ENCODE results near the gene UBE2N. TPM values are rescaled to one million over a fixed set of nuclear protein-coding genes. Genes with fewer than 3 reads are reported as not detected.

UBE2N gene
- total RNA-seq, 1 donor from 2014 or later = 129 TPM

DNA sequence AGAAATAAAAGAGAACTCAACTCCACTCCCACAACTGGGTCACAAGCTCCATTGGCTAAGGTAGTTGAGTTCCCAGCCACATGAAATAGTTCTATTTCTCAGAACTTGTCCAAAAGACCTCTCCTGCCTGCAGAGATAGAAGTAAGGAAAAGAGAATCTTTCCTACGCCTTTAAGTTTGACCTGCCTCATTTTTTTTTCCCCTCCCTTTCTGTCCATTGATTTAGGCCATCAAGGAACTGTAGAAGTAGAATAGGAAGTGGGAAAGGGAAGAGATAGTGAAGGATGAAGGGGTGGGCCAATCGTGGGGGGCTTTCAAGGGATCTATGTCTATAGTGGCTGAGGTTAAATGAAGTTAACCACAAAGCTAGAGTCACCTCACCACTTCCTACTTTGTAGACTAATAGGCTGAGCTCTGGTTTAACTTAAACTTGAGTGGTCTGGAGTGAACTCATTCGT, 77.9 kb downstream of the UBE2N start:
- DNase-seq (ENCODE audit: low spot score, unreplicated experiment) = no peak
- Mint-ChIP-seq H3K27ac (no peak overlapping the region), H3K9me3 (ENCODE audit: low read depth) (no peaks in the 10 kb centered on the region), H3K4me1 (ENCODE audit: low read depth) (no peaks in the 10 kb centered on the region), H3K27me3 (no peaks in the 10 kb centered on the region), H3K4me3 (ENCODE audit: low read depth) (no peak overlapping the region), H3K36me3 (ENCODE audit: insufficient read depth) (no peaks in the 10 kb centered on the region)
- TF ChIP-seq, protein P1, sequence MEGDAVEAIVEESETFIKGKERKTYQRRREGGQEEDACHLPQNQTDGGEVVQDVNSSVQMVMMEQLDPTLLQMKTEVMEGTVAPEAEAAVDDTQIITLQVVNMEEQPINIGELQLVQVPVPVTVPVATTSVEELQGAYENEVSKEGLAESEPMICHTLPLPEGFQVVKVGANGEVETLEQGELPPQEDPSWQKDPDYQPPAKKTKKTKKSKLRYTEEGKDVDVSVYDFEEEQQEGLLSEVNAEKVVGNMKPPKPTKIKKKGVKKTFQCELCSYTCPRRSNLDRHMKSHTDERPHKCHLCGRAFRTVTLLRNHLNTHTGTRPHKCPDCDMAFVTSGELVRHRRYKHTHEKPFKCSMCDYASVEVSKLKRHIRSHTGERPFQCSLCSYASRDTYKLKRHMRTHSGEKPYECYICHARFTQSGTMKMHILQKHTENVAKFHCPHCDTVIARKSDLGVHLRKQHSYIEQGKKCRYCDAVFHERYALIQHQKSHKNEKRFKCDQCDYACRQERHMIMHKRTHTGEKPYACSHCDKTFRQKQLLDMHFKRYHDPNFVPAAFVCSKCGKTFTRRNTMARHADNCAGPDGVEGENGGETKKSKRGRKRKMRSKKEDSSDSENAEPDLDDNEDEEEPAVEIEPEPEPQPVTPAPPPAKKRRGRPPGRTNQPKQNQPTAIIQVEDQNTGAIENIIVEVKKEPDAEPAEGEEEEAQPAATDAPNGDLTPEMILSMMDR (IDR thresholded peaks at IDR 0.05; ENCODE audit: unreplicated experiment) = no peak

DNA sequence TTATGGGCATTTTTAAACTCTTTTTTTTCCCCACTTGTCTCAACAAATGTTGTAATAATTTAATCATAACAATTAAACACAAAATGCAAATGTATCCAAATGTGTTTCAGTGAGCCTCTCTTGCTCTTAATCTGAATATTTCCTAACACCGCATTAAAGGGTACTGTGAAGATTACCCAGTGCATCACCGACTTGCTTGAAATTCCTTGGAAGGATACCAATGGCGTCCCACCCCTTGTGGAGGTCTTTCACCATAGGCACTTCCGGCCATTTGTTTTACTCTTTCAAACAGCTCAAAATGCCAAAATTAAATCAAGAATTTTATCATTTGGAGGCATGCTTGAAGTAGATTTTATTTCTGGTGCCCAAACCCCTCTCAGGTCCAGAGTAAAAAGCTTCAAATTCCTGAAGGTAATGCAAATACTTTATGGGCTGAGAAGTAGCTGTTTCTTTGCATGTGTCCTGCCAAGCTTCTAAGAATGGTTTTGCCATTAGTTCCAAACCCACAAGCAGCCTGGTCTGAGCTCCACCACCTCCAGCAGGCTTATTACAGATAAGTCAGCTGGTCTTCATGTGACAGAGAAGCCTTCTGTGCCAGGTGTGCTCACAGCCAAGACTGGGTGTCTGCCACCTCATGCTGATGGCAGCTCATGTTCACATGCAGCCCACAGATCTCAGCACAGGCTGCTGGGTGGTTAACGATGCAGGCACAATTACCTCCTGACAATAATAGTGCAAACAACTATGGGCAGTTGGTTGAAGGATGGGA, 80.4 kb downstream of the UBE2N start:
- no peak overlapping the region for H3K27ac Mint-ChIP-seq
- no peaks in the 10 kb centered on the region for H3K9me3 Mint-ChIP-seq (ENCODE audit: low read depth)
- H3K27me3 Mint-ChIP-seq = no peaks in the 10 kb centered on the region
- H3K36me3 Mint-ChIP-seq (ENCODE audit: insufficient read depth) = no peaks in the 10 kb centered on the region
- H3K4me3 Mint-ChIP-seq (ENCODE audit: low read depth) = no peak overlapping the region
- TF ChIP-seq, protein P1 (IDR thresholded peaks at IDR 0.05; ENCODE audit: unreplicated experiment) = no peak
- DNase-seq (ENCODE audit: low spot score, unreplicated experiment) = no peak
- H3K4me1 Mint-ChIP-seq (ENCODE audit: low read depth) = no peaks in the 10 kb centered on the region

DNA sequence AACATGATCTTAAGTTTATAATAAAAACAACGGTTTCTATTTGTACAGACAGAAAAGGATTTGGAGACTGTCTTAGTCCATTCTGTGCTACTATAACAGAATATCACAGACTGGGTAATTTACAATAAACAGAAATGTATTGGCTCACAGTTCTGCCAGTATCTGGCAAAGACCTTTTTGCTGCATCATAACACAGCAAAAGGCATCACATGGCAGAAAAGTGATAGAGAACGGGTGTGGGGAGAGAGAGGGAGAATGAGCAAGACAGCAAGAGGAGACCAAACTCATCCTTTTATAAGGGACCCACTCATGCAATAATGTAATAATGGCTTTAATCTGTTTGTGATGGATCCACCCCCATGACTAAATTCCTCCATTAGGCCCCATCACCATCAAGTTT, 81.1 kb downstream of the UBE2N start:
- no peak overlapping the region for H3K27ac Mint-ChIP-seq
- no peaks in the 10 kb centered on the region for H3K4me1 Mint-ChIP-seq (ENCODE audit: low read depth)
- no peak overlapping the region for H3K4me3 Mint-ChIP-seq (ENCODE audit: low read depth)
- no peaks in the 10 kb centered on the region for H3K9me3 Mint-ChIP-seq (ENCODE audit: low read depth)
- H3K36me3 Mint-ChIP-seq (ENCODE audit: insufficient read depth) = no peaks in the 10 kb centered on the region
- DNase-seq (ENCODE audit: low spot score, unreplicated experiment) = no peak
- TF ChIP-seq, protein P1 (IDR thresholded peaks at IDR 0.05; ENCODE audit: unreplicated experiment) = no peak
- H3K27me3 Mint-ChIP-seq = no peaks in the 10 kb centered on the region

DNA sequence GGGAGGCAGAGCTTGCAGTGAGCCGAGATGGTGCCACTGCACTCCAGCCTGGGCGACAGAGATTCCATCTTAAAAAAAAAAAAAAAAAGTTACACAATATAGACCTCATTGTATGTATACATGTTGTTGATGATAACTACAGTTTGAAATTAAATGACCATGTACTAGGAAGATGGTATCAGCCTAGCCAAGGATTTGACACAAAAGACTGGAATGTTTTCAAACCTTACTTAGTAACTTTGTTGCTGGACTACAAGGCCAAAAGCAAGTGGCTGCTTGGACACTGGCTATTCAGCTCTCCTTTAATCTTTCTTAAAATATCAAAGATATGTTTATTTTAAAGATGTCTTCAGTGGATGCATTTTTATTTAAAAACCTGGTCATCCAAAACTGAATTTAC, 82.9 kb downstream of the UBE2N start:
- TF ChIP-seq, protein P1 (IDR thresholded peaks at IDR 0.05; ENCODE audit: unreplicated experiment) = no peak
- no peaks in the 10 kb centered on the region for H3K9me3 Mint-ChIP-seq (ENCODE audit: low read depth)
- DNase-seq (ENCODE audit: low spot score, unreplicated experiment) = no peak
- H3K27me3 Mint-ChIP-seq = no peaks in the 10 kb centered on the region
- H3K27ac Mint-ChIP-seq = no peak overlapping the region
- H3K36me3 Mint-ChIP-seq (ENCODE audit: insufficient read depth) = no peaks in the 10 kb centered on the region
- no peaks in the 10 kb centered on the region for H3K4me1 Mint-ChIP-seq (ENCODE audit: low read depth)
- H3K4me3 Mint-ChIP-seq (ENCODE audit: low read depth) = no peak overlapping the region

DNA sequence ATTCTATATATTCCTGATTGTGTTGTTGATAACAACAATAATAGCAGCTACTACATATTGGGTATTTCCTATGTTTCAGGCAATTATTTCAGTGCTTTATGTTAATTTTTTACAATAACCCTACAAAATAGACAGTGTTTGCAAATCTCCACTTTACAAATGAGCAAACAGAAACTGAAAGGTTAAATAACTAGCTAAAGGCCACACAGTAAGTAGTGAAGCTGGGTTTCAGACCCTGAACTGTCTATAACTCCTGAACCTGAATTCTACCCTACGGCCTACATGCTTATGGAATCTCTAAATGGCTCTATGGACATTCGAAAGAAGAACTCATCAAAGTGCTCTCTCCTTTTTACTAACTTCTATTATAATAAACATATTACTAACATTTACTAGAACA, 83.7 kb downstream of the UBE2N start:
- no peaks in the 10 kb centered on the region for H3K36me3 Mint-ChIP-seq (ENCODE audit: insufficient read depth)
- H3K27ac Mint-ChIP-seq = no peak overlapping the region
- H3K4me3 Mint-ChIP-seq (ENCODE audit: low read depth) = no peak overlapping the region
- no peaks in the 10 kb centered on the region for H3K9me3 Mint-ChIP-seq (ENCODE audit: low read depth)
- TF ChIP-seq, protein P1 (IDR thresholded peaks at IDR 0.05; ENCODE audit: unreplicated experiment) = no peak
- no peaks in the 10 kb centered on the region for H3K27me3 Mint-ChIP-seq
- DNase-seq (ENCODE audit: low spot score, unreplicated experiment) = no peak
- no peaks in the 10 kb centered on the region for H3K4me1 Mint-ChIP-seq (ENCODE audit: low read depth)
